Stimulated activated CD4-positive, alpha-beta T cell treated with anti-CD3 and anti-CD28 coated beads, TNF-alpha, amount 100 ng/mL, for 48 hours (primary cell): Measurements from ENCODE around the gene ACP7.
"Not testable (repeated sequence)": the region's sequence is repeated elsewhere in the genome, so short reads cannot be mapped to it uniquely, and the experiment has no call there.

Experiments
- DNase-seq, 3 donors: peaks; one replicate each; pipeline ENCODE4 v3.0.0-alpha.2; 2020; ENCODE audit warnings: low read depth in 3 of 3

ACP7 gene

GRCh38 chr19:39078436-39079200 lies 5.5 kb upstream of the ACP7 start:
- no peak for DNase-seq

GRCh38 chr19:39080431-39080830 lies 3.7 kb upstream of the ACP7 start:
- DNase-seq = no peak

- DNase-seq = no peak
Measured at GRCh38 chr19:39082167-39082566, 2.0 kb upstream of the ACP7 start.

GRCh38 chr19:39082745-39083598 lies 1.2 kb upstream of the ACP7 start:
- no peak for DNase-seq

GRCh38 chr19:39083599-39083982 lies 577 bp upstream of the ACP7 start:
- no peak for DNase-seq

GRCh38 chr19:39084732-39085080 lies 538 bp downstream of the ACP7 start:
- DNase-seq = no peak

- DNase-seq = no peak
Measured at GRCh38 chr19:39085392-39085791, 1.2 kb downstream of the ACP7 start.

GRCh38 chr19:39086386-39086785 lies 2.2 kb downstream of the ACP7 start:
- DNase-seq = no peak

- DNase-seq = no peak
Measured at GRCh38 chr19:39087907-39088686, 3.9 kb downstream of the ACP7 start.

- not testable (repeated sequence) for DNase-seq
Measured at GRCh38 chr19:39090016-39090415, 5.8 kb downstream of the ACP7 start.

GRCh38 chr19:39090881-39091280 lies 6.7 kb downstream of the ACP7 start:
- no peak for DNase-seq

- DNase-seq = not testable (repeated sequence)
Measured at GRCh38 chr19:39095799-39096540, 11.8 kb downstream of the ACP7 start.

GRCh38 chr19:39097299-39097698 lies 13.1 kb downstream of the ACP7 start:
- no peak for DNase-seq

GRCh38 chr19:39097721-39098120 lies 13.6 kb downstream of the ACP7 start:
- no peak for DNase-seq

GRCh38 chr19:39098365-39099269 lies 14.4 kb downstream of the ACP7 start:
- DNase-seq = no peak

- no peak for DNase-seq
Measured at GRCh38 chr19:39099341-39099740, 15.2 kb downstream of the ACP7 start.

GRCh38 chr19:39100500-39101166 lies 16.5 kb downstream of the ACP7 start:
- no peak for DNase-seq

- no peak for DNase-seq
Measured at GRCh38 chr19:39103151-39103550, 19.0 kb downstream of the ACP7 start.

- DNase-seq = no peak
Measured at GRCh38 chr19:39104186-39104596, 20.0 kb downstream of the ACP7 start.

GRCh38 chr19:39106194-39106593 lies 22.0 kb downstream of the ACP7 start:
- DNase-seq = no peak
